Astrocyte (in vitro differentiated cells and primary cell): ENCODE measurements around the gene NAV3. TPM values are rescaled to one million over a fixed set of nuclear protein-coding genes. Genes with fewer than 3 reads are reported as not detected.

Experiments
- DNase-seq: peaks from one replicate; pipeline ENCODE4 v3.0.0-alpha.2; 2010; ENCODE audit warnings: low read depth
- FAIRE-seq: peaks from 2 replicates; lab custom pipeline; 2011; peaks lifted over from hg19 to GRCh38; lab: Jason Lieb, UNC
- H2AFZ ChIP-seq: 2 replicates; pipeline ENCODE4 v1.6.0; 2012; ENCODE audit warnings: low read depth, low read length, inconsistent platforms
- H3K27ac ChIP-seq: 2 replicates; pipeline ENCODE4 v1.5.1; 2011; ENCODE audit warnings: low read depth, low read length, inconsistent platforms
- H3K27me3 ChIP-seq: 2 replicates; pipeline ENCODE4 v1.6.0; 2011; ENCODE audit warnings: low read length, inconsistent platforms; ENCODE audit not compliant: insufficient read depth
- H3K36me3 ChIP-seq: 2 replicates; pipeline ENCODE4 v1.5.1; 2011; ENCODE audit warnings: low read length, inconsistent platforms; ENCODE audit not compliant: insufficient read depth
- H3K4me1 ChIP-seq: 2 replicates; pipeline ENCODE4 v1.5.1; 2011; ENCODE audit warnings: low read length, inconsistent platforms; ENCODE audit not compliant: insufficient read depth
- H3K4me2 ChIP-seq: 2 replicates; pipeline ENCODE4 v1.6.0; 2012; ENCODE audit warnings: low read length, inconsistent platforms
- H3K4me3 ChIP-seq: 2 replicates; pipeline ENCODE4 v1.5.1; 2011; ENCODE audit warnings: low read depth, mild to moderate bottlenecking, low read length, inconsistent platforms; ENCODE audit not compliant: insufficient read depth
- H3K79me2 ChIP-seq: 2 replicates; pipeline ENCODE4 v1.6.0; 2012; ENCODE audit warnings: mild to moderate bottlenecking, low read length, inconsistent platforms; ENCODE audit not compliant: insufficient read depth
- H3K9ac ChIP-seq: 2 replicates; pipeline ENCODE4 v1.6.0; 2012; ENCODE audit warnings: mild to moderate bottlenecking, low read length, inconsistent platforms
- H3K9me3 ChIP-seq: 2 replicates; pipeline ENCODE4 v1.5.1; 2012; ENCODE audit warnings: low read depth, mild to moderate bottlenecking, low read length, inconsistent platforms; ENCODE audit not compliant: insufficient read depth
- H4K20me1 ChIP-seq: 2 replicates; pipeline ENCODE4 v1.6.0; 2012; ENCODE audit warnings: low read length, inconsistent platforms; ENCODE audit not compliant: insufficient read depth
- H3K27ac Mint-ChIP-seq: one replicate; pipeline ENCODE4 v1.8.0; 2021; ENCODE audit warnings: mild to moderate bottlenecking, mixed read lengths; ENCODE audit not compliant: unreplicated experiment
- H3K27me3 Mint-ChIP-seq: one replicate; pipeline ENCODE4 v1.8.0; 2021; ENCODE audit warnings: low read depth, mixed read lengths; ENCODE audit not compliant: unreplicated experiment
- H3K36me3 Mint-ChIP-seq: one replicate; pipeline ENCODE4 v1.8.0; 2021; ENCODE audit warnings: low read depth, mixed read lengths; ENCODE audit not compliant: unreplicated experiment
- H3K4me1 Mint-ChIP-seq: one replicate; pipeline ENCODE4 v1.8.0; 2021; ENCODE audit warnings: low read depth, mixed read lengths; ENCODE audit not compliant: unreplicated experiment
- H3K4me3 Mint-ChIP-seq: one replicate; pipeline ENCODE4 v1.8.0; 2021; ENCODE audit warnings: mild to moderate bottlenecking, moderate library complexity, mixed read lengths; ENCODE audit not compliant: unreplicated experiment
- H3K9me3 Mint-ChIP-seq: one replicate; pipeline ENCODE4 v1.8.0; 2021; ENCODE audit warnings: mild to moderate bottlenecking, mixed read lengths; ENCODE audit not compliant: unreplicated experiment
- EZH2 ChIP-seq: IDR thresholded peaks from 2 replicates; pipeline ENCODE4 v1.6.1; 2012; ENCODE audit warnings: mild to moderate bottlenecking, low read length, inconsistent platforms; ENCODE audit not compliant: insufficient read depth
- total RNA-seq: library from RNA; stranded (reverse); gene quantifications from 2 replicates; pipeline ENCODE4 v1.2.1, GENCODE V29; 2021
- TF ChIP-seq, protein P1 (sequence below): IDR thresholded peaks from 2 replicates; pipeline ENCODE4 v1.5.1; 2011; ENCODE audit warnings: low read depth, mild to moderate bottlenecking, inconsistent platforms, low read length, moderate library complexity; ENCODE audit not compliant: insufficient read depth

NAV3 gene
- total RNA-seq, 1 donor from 2014 or later: 24.1 TPM

DNA sequence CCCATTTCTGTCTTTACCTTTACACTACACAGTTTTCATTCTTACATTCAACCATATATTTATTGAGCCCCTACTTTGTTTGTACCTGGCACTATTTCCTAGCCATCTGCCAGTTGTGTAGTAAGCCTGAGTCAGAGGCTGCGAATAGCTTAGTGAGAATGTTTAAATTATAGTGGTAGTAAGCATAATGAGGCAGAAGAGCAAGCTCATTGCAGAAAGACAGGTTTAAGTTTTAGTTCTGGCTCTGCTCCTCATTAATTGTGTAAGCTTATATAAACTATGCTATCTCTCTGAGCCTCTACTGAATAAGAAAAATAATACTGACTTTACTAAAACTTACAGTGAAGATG is 123.5 kb downstream of the NAV3 start:
- H3K9me3 ChIP-seq: no peaks in the 10 kb centered on the region
- Mint-ChIP-seq H3K9me3 (peaks cover 2% of the 10 kb centered on the region), H3K27ac (no peak overlapping the region), H3K36me3 (peaks cover 17% of the 10 kb centered on the region), H3K27me3 (no peaks in the 10 kb centered on the region), H3K4me3 (no peak overlapping the region), H3K4me1 (peaks cover 17% of the 10 kb centered on the region)
- no peak overlapping the region for H2AFZ ChIP-seq
- no peaks in the 10 kb centered on the region for H4K20me1 ChIP-seq
- H3K27me3 ChIP-seq: no peaks in the 10 kb centered on the region
- H3K4me1 ChIP-seq: no peaks in the 10 kb centered on the region
- no peak overlapping the region for H3K9ac ChIP-seq
- H3K4me2 ChIP-seq: no peak overlapping the region
- peaks cover 36% of the 10 kb centered on the region for H3K79me2 ChIP-seq
- DNase-seq: peak; percentile 41
- TF ChIP-seq EZH2: no peak
- TF ChIP-seq, protein P1, sequence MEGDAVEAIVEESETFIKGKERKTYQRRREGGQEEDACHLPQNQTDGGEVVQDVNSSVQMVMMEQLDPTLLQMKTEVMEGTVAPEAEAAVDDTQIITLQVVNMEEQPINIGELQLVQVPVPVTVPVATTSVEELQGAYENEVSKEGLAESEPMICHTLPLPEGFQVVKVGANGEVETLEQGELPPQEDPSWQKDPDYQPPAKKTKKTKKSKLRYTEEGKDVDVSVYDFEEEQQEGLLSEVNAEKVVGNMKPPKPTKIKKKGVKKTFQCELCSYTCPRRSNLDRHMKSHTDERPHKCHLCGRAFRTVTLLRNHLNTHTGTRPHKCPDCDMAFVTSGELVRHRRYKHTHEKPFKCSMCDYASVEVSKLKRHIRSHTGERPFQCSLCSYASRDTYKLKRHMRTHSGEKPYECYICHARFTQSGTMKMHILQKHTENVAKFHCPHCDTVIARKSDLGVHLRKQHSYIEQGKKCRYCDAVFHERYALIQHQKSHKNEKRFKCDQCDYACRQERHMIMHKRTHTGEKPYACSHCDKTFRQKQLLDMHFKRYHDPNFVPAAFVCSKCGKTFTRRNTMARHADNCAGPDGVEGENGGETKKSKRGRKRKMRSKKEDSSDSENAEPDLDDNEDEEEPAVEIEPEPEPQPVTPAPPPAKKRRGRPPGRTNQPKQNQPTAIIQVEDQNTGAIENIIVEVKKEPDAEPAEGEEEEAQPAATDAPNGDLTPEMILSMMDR: no peak
- H3K36me3 ChIP-seq: peaks cover 4% of the 10 kb centered on the region
- peak; percentile 75 for FAIRE-seq
- H3K4me3 ChIP-seq: no peak overlapping the region
- H3K27ac ChIP-seq: no peak overlapping the region

DNA sequence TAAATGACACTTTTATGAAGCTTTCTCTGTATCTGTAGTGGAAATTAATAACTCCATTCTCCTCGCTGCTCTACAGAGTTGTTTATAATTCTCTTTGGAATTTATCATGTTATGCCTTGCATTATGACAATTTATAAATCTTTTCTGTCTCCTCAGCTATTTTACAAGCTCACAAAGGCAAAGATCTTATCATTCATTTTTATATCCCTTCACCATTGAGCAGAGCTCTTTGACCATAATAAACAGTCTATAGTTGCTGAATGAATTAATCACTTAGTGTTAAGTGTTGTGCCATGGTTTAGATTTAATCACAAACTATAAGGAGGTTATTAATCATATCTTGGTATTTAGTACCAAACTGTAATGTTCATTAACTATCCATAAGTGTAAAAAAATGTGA is 126.4 kb downstream of the NAV3 start:
- Histone ChIP-seq H3K4me3 (no peak overlapping the region), H3K27ac (no peak overlapping the region), H2AFZ (no peak overlapping the region), H3K79me2 (peaks cover 29% of the 10 kb centered on the region), H3K9ac (no peak overlapping the region), H3K27me3 (no peaks in the 10 kb centered on the region), H3K4me1 (no peaks in the 10 kb centered on the region), H3K36me3 (no peaks in the 10 kb centered on the region), H3K4me2 (no peak overlapping the region), H4K20me1 (no peaks in the 10 kb centered on the region), H3K9me3 (no peaks in the 10 kb centered on the region)
- H3K36me3 Mint-ChIP-seq: peaks cover 6% of the 10 kb centered on the region
- TF ChIP-seq EZH2: no peak
- TF ChIP-seq, protein P1: no peak
- DNase-seq (no peak), FAIRE-seq (no peak)
- H3K9me3 Mint-ChIP-seq: no peaks in the 10 kb centered on the region
- peaks cover 13% of the 10 kb centered on the region for H3K4me1 Mint-ChIP-seq
- no peak overlapping the region for H3K4me3 Mint-ChIP-seq
- H3K27ac Mint-ChIP-seq: no peak overlapping the region
- H3K27me3 Mint-ChIP-seq: no peaks in the 10 kb centered on the region

DNA sequence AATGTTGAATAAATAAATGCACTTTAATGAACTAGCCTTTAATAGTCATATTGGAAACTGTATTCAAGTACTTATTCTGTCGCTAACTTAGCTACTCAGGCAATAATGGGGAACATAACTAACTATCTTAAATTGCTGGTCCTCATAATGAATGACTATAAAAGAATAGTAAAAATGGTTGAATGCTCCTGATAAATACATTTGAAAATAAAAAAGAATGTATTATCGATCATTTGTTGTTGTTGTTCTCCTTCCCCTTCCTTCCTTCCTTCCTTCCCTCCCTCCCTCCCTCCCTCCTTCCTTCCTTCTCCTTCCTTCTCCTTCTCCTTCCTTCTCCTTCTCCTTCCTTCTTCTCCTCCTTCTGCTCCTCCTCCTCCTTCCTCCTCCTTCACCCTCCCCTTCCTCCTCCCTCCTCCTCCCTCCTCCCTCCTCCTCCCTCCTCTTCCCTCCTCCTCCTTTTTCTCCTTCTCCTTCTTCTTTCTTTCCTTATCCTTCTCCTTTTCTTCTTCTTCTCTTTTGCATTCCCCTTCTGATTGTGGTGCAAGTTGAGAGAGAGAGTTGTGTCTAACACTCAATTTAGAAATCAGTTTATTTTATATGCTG is 133.0 kb downstream of the NAV3 start:
- H3K79me2 ChIP-seq: peaks cover 7% of the 10 kb centered on the region
- no peak for FAIRE-seq
- H3K27ac Mint-ChIP-seq: no peak overlapping the region

More for the DNA sequence above, 133.0 kb downstream of the NAV3 start:
- no peak for TF ChIP-seq EZH2
- TF ChIP-seq, protein P1: no peak
- no peak for DNase-seq
- H3K4me3 ChIP-seq: no peak overlapping the region
- no peak overlapping the region for H3K4me2 ChIP-seq
- Mint-ChIP-seq H3K4me1 (no peaks in the 10 kb centered on the region), H3K9me3 (no peaks in the 10 kb centered on the region), H3K36me3 (no peaks in the 10 kb centered on the region), H3K27me3 (no peaks in the 10 kb centered on the region), H3K4me3 (no peak overlapping the region)
- no peaks in the 10 kb centered on the region for H4K20me1 ChIP-seq
- H3K9ac ChIP-seq: no peak overlapping the region
- H3K27ac ChIP-seq: no peak overlapping the region
- H2AFZ ChIP-seq: no peak overlapping the region
- H3K36me3 ChIP-seq: peaks cover 3% of the 10 kb centered on the region
- no peaks in the 10 kb centered on the region for H3K9me3 ChIP-seq
- no peaks in the 10 kb centered on the region for H3K27me3 ChIP-seq
- no peaks in the 10 kb centered on the region for H3K4me1 ChIP-seq
